Stimulated activated naive CD8-positive, alpha-beta T cell treated with anti-CD3 and anti-CD28 coated beads, Interleukin-15, amount 100 ng/mL, for 72 hours (primary cell): ENCODE measurements around the gene ABI2.
A peak's percentile ranks its signal among the peaks of the same experiment; 100 is the strongest.

Source experiments
- ATAC-seq: fragments of 150-1000 bp; cut with Tn5 transposase; 2 replicates; pipeline ENCODE4 v1.10.0; 2021; ENCODE audit warnings: mild to moderate bottlenecking, moderate library complexity
- DNase-seq, 2 donors: peaks; one replicate each; pipeline ENCODE4 v3.0.0; 2021 to 2022
- H3K27ac Mint-ChIP-seq, 2 donors: one replicate each; pipeline ENCODE4 v1.8.0; 2022; ENCODE audit warnings: mild to moderate bottlenecking in 2 of 2, mixed read lengths in 2 of 2, moderate library complexity in 2 of 2
- H3K27me3 Mint-ChIP-seq: one replicate; pipeline ENCODE4 v1.8.0; 2022; ENCODE audit warnings: mixed read lengths
- H3K4me1 Mint-ChIP-seq: one replicate; pipeline ENCODE4 v1.8.0; 2022; ENCODE audit warnings: mild to moderate bottlenecking, mixed read lengths
- H3K4me3 Mint-ChIP-seq, 2 donors: one replicate each; pipeline ENCODE4 v1.8.0; 2022; ENCODE audit warnings: mild to moderate bottlenecking in 2 of 2, mixed read lengths in 2 of 2, moderate library complexity in 1 of 2
- H3K9me3 Mint-ChIP-seq, 2 donors: one replicate each; pipeline ENCODE4 v1.8.0; 2022; ENCODE audit warnings: mixed read lengths in 2 of 2

Gene ABI2

GRCh38 chr2:203470371-203470770 lies 142.2 kb downstream of the ABI2 start:
- DNase-seq = no peak
- Mint-ChIP-seq H3K4me3 (no peak overlapping the region), H3K9me3 (no peaks in the 10 kb centered on the region), H3K4me1 (no peaks in the 10 kb centered on the region), H3K27ac (no peak overlapping the region), H3K27me3 (peaks cover 2% of the 10 kb centered on the region)
- no peak for ATAC-seq

- Mint-ChIP-seq H3K27me3 (no peaks in the 10 kb centered on the region), H3K4me3 (no peak overlapping the region), H3K4me1 (no peaks in the 10 kb centered on the region), H3K9me3 (no peaks in the 10 kb centered on the region), H3K27ac (no peak overlapping the region)
- no peak for ATAC-seq
- no peak for DNase-seq
Observed at GRCh38 chr2:203471323-203471722, 143.1 kb downstream of the ABI2 start.

GRCh38 chr2:203476881-203477280 lies 148.7 kb downstream of the ABI2 start:
- no peak for DNase-seq
- ATAC-seq = no peak
- Mint-ChIP-seq H3K27me3 (no peaks in the 10 kb centered on the region), H3K27ac (no peak overlapping the region), H3K4me3 (no peak overlapping the region), H3K4me1 (no peaks in the 10 kb centered on the region), H3K9me3 (no peaks in the 10 kb centered on the region)

- Mint-ChIP-seq H3K27me3 (no peaks in the 10 kb centered on the region), H3K9me3 (no peaks in the 10 kb centered on the region), H3K4me1 (peaks cover 10% of the 10 kb centered on the region), H3K4me3 (no peak overlapping the region), H3K27ac (no peak overlapping the region)
- DNase-seq = no peak
- ATAC-seq = no peak
Observed at GRCh38 chr2:203480623-203481022, 152.4 kb downstream of the ABI2 start.

- Mint-ChIP-seq H3K9me3 (no peaks in the 10 kb centered on the region), H3K4me3 (no peak overlapping the region), H3K27ac (peak overlapping the region in 1 of 2 donors; percentile 37), H3K4me1 (peaks cover 10% of the 10 kb centered on the region), H3K27me3 (no peaks in the 10 kb centered on the region)
- DNase-seq = peak; percentile 51 to 62
- ATAC-seq = peak; percentile 97
Observed at GRCh38 chr2:203484266-203485112, 156.3 kb downstream of the ABI2 start.

- peaks cover 19% of the 10 kb centered on the region for H3K4me1 Mint-ChIP-seq
- H3K27ac Mint-ChIP-seq = no peak overlapping the region
- no peaks in the 10 kb centered on the region for H3K27me3 Mint-ChIP-seq
- DNase-seq = no peak
- ATAC-seq = no peak
- H3K4me3 Mint-ChIP-seq = no peak overlapping the region
- no peaks in the 10 kb centered on the region for H3K9me3 Mint-ChIP-seq
Observed at GRCh38 chr2:203489531-203489930, 161.3 kb downstream of the ABI2 start.

- no peak overlapping the region for H3K27ac Mint-ChIP-seq
- no peak overlapping the region for H3K4me3 Mint-ChIP-seq
- DNase-seq (no peak), ATAC-seq (no peak)
- no peaks in the 10 kb centered on the region for H3K9me3 Mint-ChIP-seq
- peaks cover 16% of the 10 kb centered on the region for H3K4me1 Mint-ChIP-seq
- no peaks in the 10 kb centered on the region for H3K27me3 Mint-ChIP-seq
Observed at GRCh38 chr2:203490391-203490790, 162.2 kb downstream of the ABI2 start.

GRCh38 chr2:203492965-203493364 lies 164.8 kb downstream of the ABI2 start:
- ATAC-seq (peak; percentile 96), DNase-seq (no peak)
- Mint-ChIP-seq H3K4me1 (peaks cover 17% of the 10 kb centered on the region), H3K27me3 (no peaks in the 10 kb centered on the region), H3K9me3 (no peaks in the 10 kb centered on the region), H3K27ac (no peak overlapping the region), H3K4me3 (peak overlapping the region in 1 of 2 donors; percentile 2)
